Activated CD4-positive, alpha-beta memory T cell treated with anti-CD3 and anti-CD28 coated beads for 36 hours (primary cell): ENCODE results near the gene COL5A3. TPM values are rescaled to one million over a fixed set of nuclear protein-coding genes. Genes with fewer than 3 reads are reported as not detected.
"Not testable (repeated sequence)": the region's sequence is repeated elsewhere in the genome, so short reads cannot be mapped to it uniquely, and the experiment has no call there.

Source experiments
- CTCF ChIA-PET: fragments of 350-600 bp; sonication (Branson Sonifier 250); formaldehyde crosslinking; loops from one replicate; lab custom pipeline; 2021; ENCODE audit warnings: antibody characterized with exemption, inconsistent platforms; lab: Charles Lee
- POLR2A ChIA-PET: fragments of 350-600 bp; sonication (Branson Sonifier 250); formaldehyde crosslinking; loops from one replicate; lab custom pipeline; 2021; ENCODE audit warnings: antibody characterized with exemption; lab: Charles Lee
- DNase-seq: peaks from one replicate; pipeline ENCODE4 v3.0.0-alpha.2; 2020
- H3K27ac Mint-ChIP-seq: one replicate; pipeline ENCODE4 v1.8.0; 2021; ENCODE audit warnings: mixed read lengths
- H3K27me3 Mint-ChIP-seq: one replicate; pipeline ENCODE4 v1.8.0; 2021; ENCODE audit warnings: mixed read lengths
- H3K36me3 Mint-ChIP-seq: one replicate; pipeline ENCODE4 v1.8.0; 2021; ENCODE audit warnings: mixed read lengths
- H3K4me1 Mint-ChIP-seq: one replicate; pipeline ENCODE4 v1.8.0; 2021; ENCODE audit warnings: low read depth, mixed read lengths
- H3K4me3 Mint-ChIP-seq: one replicate; pipeline ENCODE4 v1.8.0; 2021; ENCODE audit warnings: mild to moderate bottlenecking, mixed read lengths
- H3K9me3 Mint-ChIP-seq: one replicate; pipeline ENCODE4 v1.8.0; 2021; ENCODE audit warnings: mixed read lengths
- intact Hi-C: fragments of 100-400 bp; cut with micrococcal nuclease; formaldehyde crosslinking; loops from one replicate; pipeline ENCODE4 v1.15.1; 2023
- total RNA-seq, 2 experiments: library from RNA; stranded (reverse); gene quantifications; one replicate each; pipeline ENCODE4 v1.2.3, GENCODE V29; 2021

COL5A3 gene
- total RNA-seq, 2 experiments from 2014 or later = 2.8 to 2.9 TPM

GRCh38 chr19:9934132-9934950, 76.0 kb downstream of the COL5A3 start:
- peaks cover 46% of the 10 kb centered on the region for H3K27me3 Mint-ChIP-seq
- H3K4me1 Mint-ChIP-seq = peaks cover 28% of the 10 kb centered on the region
- DNase-seq = peak; percentile 90
- intact Hi-C loops = loop anchor here (1.0 to 5.0 kb wide), 5 partner anchors 66 to 453 kb away; partner anchors contain the start of gene P2RY11
- no peaks in the 10 kb centered on the region for H3K9me3 Mint-ChIP-seq
- ChIA-PET CTCF (interaction anchor here (2.5 to 5.2 kb wide), 2 partner anchors 93 kb away, joined by 14 to 133 read pairs; no protein-coding TSS in a partner anchor), POLR2A (interaction anchor here (1.3 kb wide), 1 partner anchor 93 kb away, joined by 3 read pairs; no protein-coding TSS in a partner anchor)
- H3K4me3 Mint-ChIP-seq = no peak overlapping the region
- no peak overlapping the region for H3K27ac Mint-ChIP-seq
- H3K36me3 Mint-ChIP-seq = no peaks in the 10 kb centered on the region

DNA sequence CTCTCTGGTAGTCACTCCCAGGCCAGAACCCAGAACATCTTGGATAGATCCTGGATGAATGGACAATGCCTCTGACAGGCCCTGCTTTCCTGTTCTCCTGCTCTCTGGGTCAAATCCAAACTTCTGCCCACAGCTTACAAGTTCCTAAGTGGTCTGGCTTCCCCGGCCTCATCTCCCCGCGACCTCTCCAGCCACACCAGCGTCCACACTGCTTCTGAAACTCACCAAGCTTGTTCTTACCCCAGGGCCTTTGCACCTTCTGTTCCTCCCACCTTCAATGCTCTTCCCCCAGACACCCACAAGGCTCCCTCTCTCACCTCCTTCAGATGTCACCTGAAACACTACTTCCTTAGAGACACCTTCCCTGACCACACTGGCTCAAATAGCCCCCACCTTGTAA, 77.5 kb downstream of the COL5A3 start:
- H3K4me1 Mint-ChIP-seq = peaks cover 28% of the 10 kb centered on the region
- no peaks in the 10 kb centered on the region for H3K9me3 Mint-ChIP-seq
- CTCF ChIA-PET = interaction anchor here (0.8 to 5.2 kb wide), 12 partner anchors 10 to 456 kb away, joined by 3 to 133 read pairs (median 4); no protein-coding TSS in a partner anchor
- POLR2A ChIA-PET = interaction anchor here (1.3 kb wide), 1 partner anchor 94 kb away, joined by 3 read pairs; no protein-coding TSS in a partner anchor
- H3K36me3 Mint-ChIP-seq = no peaks in the 10 kb centered on the region
- intact Hi-C loops = loop anchor here (5.0 kb wide), 2 partner anchors 179 to 454 kb away; partner anchors contain the start of gene P2RY11
- no peak overlapping the region for H3K27ac Mint-ChIP-seq
- H3K27me3 Mint-ChIP-seq = peaks cover 41% of the 10 kb centered on the region
- no peak for DNase-seq
- H3K4me3 Mint-ChIP-seq = no peak overlapping the region

DNA sequence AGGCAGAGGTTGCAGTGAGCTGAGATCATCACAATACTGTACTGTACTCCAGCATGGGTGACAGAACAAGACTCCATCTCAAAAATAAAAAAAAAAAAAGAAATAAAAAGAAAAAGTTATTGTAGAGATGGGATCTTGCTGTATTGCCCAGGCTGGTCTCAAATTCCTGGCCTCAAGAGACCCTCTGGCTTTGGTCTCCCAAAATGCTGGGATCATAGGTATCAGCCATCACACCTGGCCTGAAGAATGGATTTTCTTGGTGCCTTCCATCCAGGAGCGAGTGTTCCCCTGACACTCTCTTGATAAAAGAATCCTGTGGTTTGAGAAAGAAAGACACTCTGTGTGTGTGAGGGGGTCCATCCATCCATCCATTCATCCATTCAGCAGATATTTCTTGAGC, 78.7 kb downstream of the COL5A3 start:
- ChIA-PET POLR2A (interaction anchor here (1.9 kb wide), 1 partner anchor 182 kb away, joined by 6 read pairs; no protein-coding TSS in a partner anchor), CTCF (interaction anchor here (0.6 to 5.2 kb wide), 17 partner anchors 11 to 645 kb away, joined by 3 to 133 read pairs (median 4); partner anchors contain the start of genes EIF3G and ZNF266)
- H3K36me3 Mint-ChIP-seq = no peaks in the 10 kb centered on the region
- peaks cover 23% of the 10 kb centered on the region for H3K4me1 Mint-ChIP-seq
- no peak overlapping the region for H3K4me3 Mint-ChIP-seq
- no peak overlapping the region for H3K27ac Mint-ChIP-seq
- peaks cover 31% of the 10 kb centered on the region for H3K27me3 Mint-ChIP-seq
- DNase-seq = no peak
- intact Hi-C loops = loop anchor here (5.0 kb wide), 2 partner anchors 181 to 456 kb away; partner anchors contain the start of gene P2RY11
- H3K9me3 Mint-ChIP-seq = no peaks in the 10 kb centered on the region

DNA sequence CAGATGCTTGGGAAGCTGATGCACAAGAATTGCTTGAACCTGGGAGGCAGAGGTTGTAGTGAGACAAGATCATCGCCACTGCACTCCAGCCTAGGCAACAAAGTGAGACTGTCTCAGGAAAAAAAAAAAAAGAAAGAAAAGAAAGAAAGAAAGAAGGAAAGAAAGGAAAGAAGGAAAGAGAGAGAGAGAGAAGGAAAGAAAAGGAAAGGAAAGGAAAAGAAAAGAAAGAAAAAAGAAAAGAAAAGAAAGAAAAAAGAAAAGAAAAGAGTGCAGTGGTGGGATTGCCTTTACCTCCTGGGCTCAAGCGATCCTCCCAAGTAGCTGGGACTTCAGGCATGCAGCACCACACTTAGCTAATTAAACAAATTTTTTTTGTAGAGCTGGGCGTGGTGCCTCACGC, 86.9 kb downstream of the COL5A3 start:
- no peak for DNase-seq
- Mint-ChIP-seq H3K27ac (no peak overlapping the region), H3K4me3 (no peak overlapping the region), H3K36me3 (no peaks in the 10 kb centered on the region), H3K4me1 (no peaks in the 10 kb centered on the region), H3K27me3 (peaks cover 14% of the 10 kb centered on the region), H3K9me3 (no peaks in the 10 kb centered on the region)
- intact Hi-C loops = no loop called here
- ChIA-PET CTCF (interaction anchor here (1.2 to 4.4 kb wide), 2 partner anchors 104 to 465 kb away, joined by 3 to 19 read pairs; no protein-coding TSS in a partner anchor), POLR2A (no interaction called here)

- intact Hi-C loops, DNase-seq, H3K4me1 Mint-ChIP-seq, H3K9me3 Mint-ChIP-seq, POLR2A ChIA-PET, H3K27ac Mint-ChIP-seq, H3K36me3 Mint-ChIP-seq, H3K4me3 Mint-ChIP-seq: not testable (repeated sequence)
- CTCF ChIA-PET = interaction anchor here (0.7 to 1.2 kb wide), 4 partner anchors 8 to 466 kb away, joined by 3 to 5 read pairs (median 3); no protein-coding TSS in a partner anchor
- peaks cover 16% of the 10 kb centered on the region for H3K27me3 Mint-ChIP-seq
These were observed 87.4 kb downstream of the COL5A3 start for GRCh38 chr19:9922782-9923379.

- no peak overlapping the region for H3K27ac Mint-ChIP-seq
- H3K4me1 Mint-ChIP-seq = peaks cover 5% of the 10 kb centered on the region
- H3K36me3 Mint-ChIP-seq = no peaks in the 10 kb centered on the region
- H3K27me3 Mint-ChIP-seq = peaks cover 25% of the 10 kb centered on the region
- POLR2A ChIA-PET = no interaction called here
- intact Hi-C loops = loop anchor here (10.0 kb wide), 1 partner anchor 293 kb away; the partner anchor contains the start of gene ZNF561
- CTCF ChIA-PET = interaction anchor here (1.4 kb wide), 1 partner anchor 333 kb away, joined by 3 read pairs; no protein-coding TSS in a partner anchor
- no peak overlapping the region for H3K4me3 Mint-ChIP-seq
- H3K9me3 Mint-ChIP-seq = no peaks in the 10 kb centered on the region
- peak; percentile 37 for DNase-seq
These were observed 93.0 kb downstream of the COL5A3 start for GRCh38 chr19:9917321-9917720.

DNA sequence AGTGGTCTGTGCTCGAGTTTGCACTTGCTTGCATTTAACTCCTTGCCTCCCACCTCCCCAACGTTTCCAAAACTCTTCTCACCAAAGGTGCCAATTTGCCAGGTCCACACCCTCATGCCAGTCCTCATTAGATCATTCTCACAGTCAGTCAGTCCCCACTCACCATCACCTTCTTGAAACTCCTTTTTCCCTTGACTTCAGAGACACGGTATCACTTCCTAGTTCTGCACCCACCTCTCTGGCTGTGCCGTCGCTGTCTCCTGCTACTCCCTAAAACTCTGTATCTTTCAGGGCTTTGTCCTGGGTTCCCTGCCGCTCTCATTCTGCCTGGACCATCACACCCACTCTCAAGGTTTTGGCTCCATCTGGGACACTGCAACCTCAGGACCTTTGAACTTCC, 93.6 kb downstream of the COL5A3 start:
- intact Hi-C loops = loop anchor here (10.0 kb wide), 1 partner anchor 292 kb away; the partner anchor contains the start of gene ZNF561
- ChIA-PET POLR2A (no interaction called here), CTCF (interaction anchor here (1.4 kb wide), 1 partner anchor 333 kb away, joined by 3 read pairs; no protein-coding TSS in a partner anchor)
- H3K36me3 Mint-ChIP-seq = no peaks in the 10 kb centered on the region
- peaks cover 23% of the 10 kb centered on the region for H3K27me3 Mint-ChIP-seq
- no peaks in the 10 kb centered on the region for H3K9me3 Mint-ChIP-seq
- no peak for DNase-seq
- peaks cover 5% of the 10 kb centered on the region for H3K4me1 Mint-ChIP-seq
- no peak overlapping the region for H3K27ac Mint-ChIP-seq
- H3K4me3 Mint-ChIP-seq = no peak overlapping the region

- CTCF ChIA-PET = no interaction called here
- intact Hi-C loops = loop anchor here (1.0 to 10.0 kb wide), 3 partner anchors 66 to 290 kb away; partner anchors contain the start of genes PIN1 and ZNF561
- Mint-ChIP-seq H3K36me3 (no peaks in the 10 kb centered on the region), H3K4me3 (peak overlapping the region; percentile 62), H3K27ac (no peak overlapping the region), H3K27me3 (peaks cover 20% of the 10 kb centered on the region), H3K4me1 (peaks cover 5% of the 10 kb centered on the region), H3K9me3 (no peaks in the 10 kb centered on the region)
- POLR2A ChIA-PET = no interaction called here
- DNase-seq = peak; percentile 92
These were observed 95.7 kb downstream of the COL5A3 start for GRCh38 chr19:9914315-9915207.

DNA sequence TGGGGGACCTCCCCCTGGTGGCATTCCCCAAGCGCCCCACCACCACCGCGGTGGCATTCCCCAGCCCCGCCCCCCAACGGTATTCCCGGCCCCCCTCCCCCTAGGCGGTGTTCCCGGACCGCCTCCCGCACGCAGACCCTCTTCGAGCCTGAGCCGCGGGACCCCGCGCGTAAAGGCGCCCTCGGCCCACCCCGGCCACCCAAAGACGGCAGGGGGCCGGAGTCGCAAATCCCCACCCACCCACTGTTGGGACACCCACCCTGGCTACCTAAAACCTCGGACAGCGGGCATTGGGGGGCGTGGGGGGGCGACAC, 96.3 kb downstream of the COL5A3 start:
- intact Hi-C loops = loop anchor here (1.0 to 10.0 kb wide), 3 partner anchors 66 to 289 kb away; partner anchors contain the start of genes PIN1 and ZNF561
- Mint-ChIP-seq H3K27me3 (peaks cover 23% of the 10 kb centered on the region), H3K4me1 (peaks cover 5% of the 10 kb centered on the region), H3K9me3 (no peaks in the 10 kb centered on the region), H3K4me3 (peak overlapping the region; percentile 62), H3K36me3 (no peaks in the 10 kb centered on the region), H3K27ac (no peak overlapping the region)
- ChIA-PET CTCF (no interaction called here), POLR2A (no interaction called here)
- no peak for DNase-seq

DNA sequence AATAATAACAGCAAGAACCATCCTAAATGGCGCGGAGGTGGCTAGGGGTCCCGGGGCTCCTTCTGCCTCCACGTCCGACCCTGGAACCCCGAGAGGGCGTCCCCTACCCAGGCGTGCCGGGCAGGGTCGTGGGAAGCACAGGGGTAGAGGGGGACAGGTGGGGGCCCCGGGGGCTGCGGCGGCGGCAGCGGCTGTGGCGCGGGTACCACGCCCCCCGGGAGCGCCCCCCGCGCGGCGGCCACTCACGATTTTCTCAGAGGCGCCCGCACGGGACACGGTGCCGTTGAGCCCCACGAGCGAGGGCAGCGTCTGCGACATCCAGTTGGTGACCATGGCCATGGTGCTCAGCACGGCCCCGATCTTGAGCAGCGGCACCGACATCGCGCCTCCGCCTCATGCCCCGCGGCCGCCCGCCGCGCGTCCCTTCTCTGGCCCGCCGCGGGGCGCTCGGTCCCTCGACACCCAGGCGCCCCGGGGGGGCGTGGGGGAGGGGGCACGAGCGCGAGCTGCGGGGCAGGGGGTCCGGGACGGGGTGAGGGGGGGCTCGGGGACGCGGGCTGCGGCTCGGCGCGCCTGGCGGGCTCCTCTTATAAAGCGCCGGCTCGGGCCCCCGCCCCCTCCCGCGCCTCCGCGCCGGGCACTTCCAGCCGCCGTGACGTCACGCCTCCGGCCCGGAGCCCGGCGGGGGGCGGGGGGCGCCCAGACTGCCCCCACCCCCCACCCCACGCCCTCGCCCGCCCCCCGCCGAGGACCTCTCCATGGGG, 96.9 kb downstream of the COL5A3 start:
- Mint-ChIP-seq H3K36me3 (no peaks in the 10 kb centered on the region), H3K4me1 (peaks cover 5% of the 10 kb centered on the region), H3K27ac (no peak overlapping the region), H3K27me3 (peaks cover 19% of the 10 kb centered on the region), H3K9me3 (no peaks in the 10 kb centered on the region), H3K4me3 (peak overlapping the region; percentile 44)
- intact Hi-C loops = loop anchor here (5.0 to 10.0 kb wide), 2 partner anchors 76 to 289 kb away; partner anchors contain the start of genes PIN1 and ZNF561
- no peak for DNase-seq
- ChIA-PET CTCF (no interaction called here), POLR2A (no interaction called here)
